Measurements from ENCODE around the gene TCERG1L.

DNA sequence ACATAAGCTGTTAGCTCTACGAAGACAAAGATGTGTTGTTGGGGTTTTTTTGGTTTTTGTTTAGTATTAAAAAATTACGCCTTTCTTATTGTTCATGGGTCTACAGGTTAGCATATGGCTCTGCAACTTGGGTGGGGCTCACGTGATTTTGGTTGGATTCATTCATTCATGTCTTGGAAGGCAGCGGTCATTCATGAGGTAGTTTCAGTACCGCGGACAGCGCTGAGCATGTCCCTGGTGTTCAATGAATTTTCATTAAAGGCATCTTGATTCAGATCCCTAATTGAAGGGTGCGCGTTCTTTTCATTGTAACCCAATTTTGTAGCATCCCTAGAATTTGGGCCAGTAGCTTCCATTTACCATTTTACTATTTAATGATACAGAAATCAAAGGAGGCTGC, 42.9 kb upstream of the TCERG1L start:
- TF ChIP-seq, protein P1, sequence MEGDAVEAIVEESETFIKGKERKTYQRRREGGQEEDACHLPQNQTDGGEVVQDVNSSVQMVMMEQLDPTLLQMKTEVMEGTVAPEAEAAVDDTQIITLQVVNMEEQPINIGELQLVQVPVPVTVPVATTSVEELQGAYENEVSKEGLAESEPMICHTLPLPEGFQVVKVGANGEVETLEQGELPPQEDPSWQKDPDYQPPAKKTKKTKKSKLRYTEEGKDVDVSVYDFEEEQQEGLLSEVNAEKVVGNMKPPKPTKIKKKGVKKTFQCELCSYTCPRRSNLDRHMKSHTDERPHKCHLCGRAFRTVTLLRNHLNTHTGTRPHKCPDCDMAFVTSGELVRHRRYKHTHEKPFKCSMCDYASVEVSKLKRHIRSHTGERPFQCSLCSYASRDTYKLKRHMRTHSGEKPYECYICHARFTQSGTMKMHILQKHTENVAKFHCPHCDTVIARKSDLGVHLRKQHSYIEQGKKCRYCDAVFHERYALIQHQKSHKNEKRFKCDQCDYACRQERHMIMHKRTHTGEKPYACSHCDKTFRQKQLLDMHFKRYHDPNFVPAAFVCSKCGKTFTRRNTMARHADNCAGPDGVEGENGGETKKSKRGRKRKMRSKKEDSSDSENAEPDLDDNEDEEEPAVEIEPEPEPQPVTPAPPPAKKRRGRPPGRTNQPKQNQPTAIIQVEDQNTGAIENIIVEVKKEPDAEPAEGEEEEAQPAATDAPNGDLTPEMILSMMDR (IDR thresholded peaks at IDR 0.05): no peak
- no peak for TF ChIP-seq POLR2A (IDR thresholded peaks at IDR 0.05)

Data from Peyer's patch (tissue), 4 donors.